GM13977 (cell line): Measurements from ENCODE around the gene RARRES1.

Source experiments
- DNase-seq: peaks from one replicate; pipeline ENCODE4 v3.0.0; 2012; ENCODE audit warnings: low spot score
- CTCF ChIP-seq: IDR thresholded peaks from 2 replicates; pipeline ENCODE4 v1.5.1; 2012; ENCODE audit warnings: mild to moderate bottlenecking, control low read depth; ENCODE audit not compliant: insufficient read depth; ENCODE audit errors: extremely low read depth, missing control alignments
- in situ Hi-C: fragments of 300-500 bp; cut with MboI; formaldehyde crosslinking; loops from one replicate; pipeline ENCODE4 v1.12.0; 2022; ENCODE audit warnings: low sequenced_read_pairs, low pct_unique_long_range_greater_than_20kb, mixed read lengths, inconsistent platforms; ENCODE audit not compliant: unreplicated experiment

The RARRES1 gene

DNA sequence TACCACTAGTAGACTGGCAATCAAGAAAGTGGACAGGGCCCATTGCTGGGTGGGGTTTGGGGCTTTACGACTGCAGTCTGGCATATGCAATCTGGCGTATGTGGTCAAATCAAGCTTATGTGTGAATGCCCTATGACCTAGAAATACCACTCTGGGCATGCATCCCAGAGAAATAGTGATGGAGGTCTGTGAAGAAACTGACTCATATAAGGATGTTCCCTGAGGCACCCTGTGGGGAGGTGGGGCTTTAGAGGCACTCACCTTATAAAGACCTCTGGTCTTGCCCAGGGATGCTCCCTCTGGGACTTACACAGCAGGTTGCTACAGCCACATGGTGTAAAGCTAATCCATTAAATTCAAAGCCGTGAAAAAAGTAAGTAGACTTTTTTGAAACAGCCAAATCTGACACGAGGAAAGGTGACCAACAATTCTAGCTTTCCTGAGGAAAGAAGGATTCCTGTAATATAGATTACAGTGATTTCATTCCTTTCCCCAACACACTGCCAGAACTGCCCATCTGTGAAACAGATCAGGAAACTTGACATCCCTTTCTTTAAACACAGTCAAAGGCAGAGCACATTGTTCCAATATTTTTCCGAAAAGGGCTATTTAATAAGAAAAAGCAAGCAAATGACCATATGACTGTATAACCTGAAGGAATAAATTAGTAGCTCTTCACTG lies 13.6 kb downstream of the RARRES1 start:
- no peak for TF ChIP-seq CTCF
- no peak for DNase-seq
- in situ Hi-C loops, result no loop called here

DNA sequence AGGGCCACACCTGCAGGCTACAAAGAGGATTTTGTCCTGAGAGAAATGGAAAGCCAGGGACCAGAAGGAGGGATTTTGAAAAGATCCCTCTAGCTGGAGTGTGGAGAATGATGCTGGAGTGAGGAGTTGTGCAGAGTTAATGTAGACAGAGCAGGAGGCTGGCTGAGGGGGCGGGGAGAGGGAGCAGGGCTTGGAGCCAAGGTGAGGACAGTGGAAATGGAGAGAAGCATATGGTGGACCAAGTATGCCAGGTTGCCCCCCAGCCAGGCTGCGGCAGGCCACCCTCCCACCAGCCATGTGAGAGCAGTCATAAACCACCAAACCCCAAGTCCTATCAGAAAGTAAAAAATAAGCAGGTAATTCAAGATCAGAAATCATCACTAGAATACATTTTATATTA lies 14.7 kb downstream of the RARRES1 start:
- no peak for TF ChIP-seq CTCF
- no peak for DNase-seq
- in situ Hi-C loops, result no loop called here

DNA sequence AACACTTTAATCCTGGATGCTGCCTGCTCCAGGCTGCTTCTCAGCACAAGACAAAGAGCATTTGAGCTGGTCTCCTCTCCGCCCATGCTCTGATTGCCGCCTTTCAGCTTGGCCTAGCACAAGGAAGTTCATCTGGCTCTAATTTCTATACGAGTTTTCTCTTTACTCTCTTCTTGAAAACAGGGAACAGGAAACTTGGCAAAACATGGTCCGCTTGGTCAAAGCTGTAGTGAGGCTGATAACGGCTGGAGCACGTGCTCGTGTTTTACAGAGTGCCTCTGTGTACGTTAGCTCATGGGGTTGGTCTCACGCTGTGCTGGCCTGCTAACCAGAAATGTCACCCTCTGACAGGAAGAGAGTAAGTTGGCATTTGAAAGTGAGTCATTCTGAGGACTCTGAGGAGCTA lies 19.2 kb downstream of the RARRES1 start:
- no peak for TF ChIP-seq CTCF
- no peak for DNase-seq
- in situ Hi-C loops, result no loop called here

DNA sequence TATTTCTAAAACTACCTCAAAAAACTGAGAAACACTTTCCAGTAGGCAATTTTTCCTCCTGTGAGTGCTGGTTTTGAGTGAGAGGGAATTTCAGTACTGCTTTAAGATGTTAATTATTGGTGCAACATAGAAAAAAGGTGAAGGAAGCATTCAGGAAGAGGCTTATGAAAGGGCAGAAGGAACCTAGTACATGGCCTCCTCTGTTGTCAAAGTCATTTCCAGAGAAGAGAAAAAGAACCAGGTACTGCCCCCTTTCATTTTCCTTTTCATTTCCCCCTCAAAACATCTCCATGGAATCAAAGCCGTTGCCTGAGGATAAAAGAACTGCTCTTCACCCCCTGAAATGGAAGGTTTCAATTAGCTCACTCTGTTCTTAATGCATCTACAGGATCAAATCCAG lies 19.8 kb downstream of the RARRES1 start:
- no peak for TF ChIP-seq CTCF
- no peak for DNase-seq
- in situ Hi-C loops, result no loop called here

GRCh38 chr3:158711886-158712285 lies 20.4 kb downstream of the RARRES1 start:
- no peak for TF ChIP-seq CTCF
- in situ Hi-C loops, result no loop called here
- DNase-seq, result no peak

DNA sequence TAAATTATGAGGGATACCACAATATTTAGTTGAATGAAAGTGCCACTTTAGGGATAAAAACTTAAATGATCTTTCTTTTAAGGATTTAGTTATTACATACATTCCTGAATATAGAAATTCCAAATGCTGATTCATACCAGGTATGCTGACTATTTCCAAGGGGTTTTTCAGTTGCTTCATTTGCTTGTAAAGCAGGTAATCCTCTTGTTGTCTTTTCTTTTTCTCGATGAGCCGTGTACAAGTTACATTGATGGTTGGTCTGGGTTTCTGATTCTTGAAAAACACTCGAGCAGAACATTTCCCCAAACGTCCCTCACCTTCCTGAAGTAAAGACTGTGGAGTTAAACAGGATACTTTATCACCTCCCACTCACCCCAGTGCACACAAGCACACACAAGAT lies 21.7 kb downstream of the RARRES1 start:
- no peak for DNase-seq
- in situ Hi-C loops, result no loop called here
- no peak for TF ChIP-seq CTCF
